Hematopoietic multipotent progenitor cell treated with erythropoietin and hydrocortisone succinate and interleukin-3 and kit ligand, for 4 days (in vitro differentiated cells): ENCODE results near the gene CDCP2.

Experiments used
- DNase-seq: peaks from one replicate; pipeline ENCODE4 v3.0.0-alpha.2; 2015

The CDCP2 gene

GRCh38 chr1:54152696-54153095 is at the start of gene CDCP2:
TSS of gene CDCP2 (minus strand) at chr1:54153000. CDS start at chr1:54152922, 78 bp downstream.
- DNase-seq = no peak

- DNase-seq = peak; percentile 42
Measured at GRCh38 chr1:54200519-54200997, 47.8 kb upstream of the CDCP2 start.

GRCh38 chr1:54199765-54200518 is 47.1 kb upstream of the CDCP2 start, which contains the start of the genes CYB5RL and MRPL37:
TSS of gene CYB5RL (minus strand) at chr1:54200030. CDS start at chr1:54195616, 4,414 bp downstream.
TSS of gene MRPL37 (plus strand) at chr1:54200167. CDS start at chr1:54200244, 77 bp downstream.
- peak; percentile 98 for DNase-seq

- no peak for DNase-seq
Measured at GRCh38 chr1:54199151-54199764, 46.5 kb upstream of the CDCP2 start.

- DNase-seq = no peak
Measured at GRCh38 chr1:54193453-54193852, 40.7 kb upstream of the CDCP2 start.

- DNase-seq = no peak
Measured at GRCh38 chr1:54191525-54191924, 38.7 kb upstream of the CDCP2 start.

GRCh38 chr1:54190526-54190925 is 37.7 kb upstream of the CDCP2 start:
- DNase-seq = no peak

- DNase-seq = no peak
Measured at GRCh38 chr1:54188291-54188690, 35.5 kb upstream of the CDCP2 start.

- DNase-seq = no peak
Measured at GRCh38 chr1:54186056-54186455, 33.3 kb upstream of the CDCP2 start.

- no peak for DNase-seq
Measured at GRCh38 chr1:54180701-54181360, 28.0 kb upstream of the CDCP2 start.

- DNase-seq = no peak
Measured at GRCh38 chr1:54178296-54179070, 25.7 kb upstream of the CDCP2 start.

- no peak for DNase-seq
Measured at GRCh38 chr1:54177726-54178125, 24.9 kb upstream of the CDCP2 start.

GRCh38 chr1:54176621-54177327 is 24.0 kb upstream of the CDCP2 start:
- no peak for DNase-seq

- no peak for DNase-seq
Measured at GRCh38 chr1:54174106-54174505, 21.3 kb upstream of the CDCP2 start.

GRCh38 chr1:54173681-54174080 is 20.9 kb upstream of the CDCP2 start:
- DNase-seq = no peak

GRCh38 chr1:54172614-54173599 is 20.1 kb upstream of the CDCP2 start:
- no peak for DNase-seq

- no peak for DNase-seq
Measured at GRCh38 chr1:54171606-54172005, 18.8 kb upstream of the CDCP2 start.

- DNase-seq = no peak
Measured at GRCh38 chr1:54171016-54171415, 18.2 kb upstream of the CDCP2 start.

GRCh38 chr1:54169068-54169467 is 16.3 kb upstream of the CDCP2 start:
- no peak for DNase-seq

GRCh38 chr1:54168206-54168965 is 15.6 kb upstream of the CDCP2 start:
- no peak for DNase-seq
